ENCODE results near the gene GARIN1A.

Gene GARIN1A

DNA sequence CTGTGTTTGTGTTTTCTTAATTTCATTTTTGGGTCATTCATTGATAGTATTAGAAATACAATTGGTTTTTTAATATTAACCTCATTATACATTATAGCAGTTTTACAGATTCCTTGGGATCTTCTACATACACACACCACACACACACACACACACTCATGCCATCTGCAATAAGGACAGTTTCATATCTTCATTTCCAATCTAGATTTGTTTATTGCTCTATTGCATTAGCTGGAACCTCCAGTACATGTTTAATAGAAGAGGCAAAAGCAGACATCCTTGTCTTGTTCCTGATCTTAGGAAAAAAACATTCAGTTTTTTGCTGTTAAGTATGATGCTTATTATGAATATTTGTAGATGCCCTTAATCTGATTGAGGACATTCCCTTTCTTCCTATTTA lies 49.3 kb downstream of the GARIN1A start:
- DNase-seq, result no peak
- TF ChIP-seq POLR2A (IDR thresholded peaks at IDR 0.05; ENCODE audit: low read length) (no peak), GATA1 (IDR thresholded peaks at IDR 0.05; ENCODE audit: low read depth, low read length) (no peak)

Measured in erythroblast (primary cell).